Erythroblast (primary cell): ENCODE data around the gene KCNN1.

ENCODE experiments used
- GATA1 ChIP-seq: IDR thresholded peaks from 2 replicates; pipeline ENCODE4 v1.6.1; 2011; ENCODE audit warnings: low read depth, mild to moderate bottlenecking, control low read depth, low read length, moderate library complexity
- POLR2A ChIP-seq: IDR thresholded peaks from 2 replicates; pipeline ENCODE4 v1.6.1; 2011; ENCODE audit warnings: mild to moderate bottlenecking, low read length

DNA sequence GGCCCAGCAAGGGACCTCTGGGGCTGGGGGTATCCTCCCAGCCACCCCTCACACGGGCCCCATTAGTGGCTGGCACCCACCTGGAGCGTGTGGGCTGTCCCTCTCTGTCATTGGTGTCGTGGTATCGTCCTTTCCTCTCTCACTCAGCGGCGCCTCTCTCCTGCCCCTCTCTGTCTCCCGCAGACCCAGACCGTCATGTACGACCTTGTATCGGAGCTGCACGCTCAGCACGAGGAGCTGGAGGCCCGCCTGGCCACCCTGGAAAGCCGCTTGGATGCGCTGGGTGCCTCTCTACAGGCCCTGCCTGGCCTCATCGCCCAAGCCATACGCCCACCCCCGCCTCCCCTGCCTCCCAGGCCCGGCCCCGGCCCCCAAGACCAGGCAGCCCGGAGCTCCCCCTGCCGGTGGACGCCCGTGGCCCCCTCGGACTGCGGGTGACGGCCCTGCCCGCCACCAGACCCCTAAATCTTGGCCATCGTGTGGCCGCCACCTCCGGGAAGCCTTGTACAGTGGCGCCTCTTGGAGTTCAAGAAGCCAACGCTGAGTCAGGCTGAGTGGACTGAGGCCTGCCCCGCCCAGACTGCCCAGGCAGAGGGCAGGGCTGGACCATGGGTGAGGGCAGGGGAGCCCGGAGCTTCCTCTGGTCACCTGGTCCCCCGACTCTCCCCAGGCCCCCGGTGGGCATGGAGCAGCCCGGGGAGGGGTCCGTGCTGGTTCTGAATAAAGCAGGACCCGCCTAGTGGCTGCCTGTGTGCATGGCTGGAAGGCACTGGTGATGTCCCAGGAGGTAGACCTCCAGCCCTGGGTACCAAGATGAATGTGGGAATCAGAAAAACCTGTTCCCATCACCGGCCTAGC, 31.3 kb downstream of the KCNN1 start:
- TF ChIP-seq POLR2A (no peak), GATA1 (no peak)
